Neural cell (in vitro differentiated cells): ENCODE measurements around the gene FBRS.

Source experiments
- EP300 ChIP-seq: fragments of 450-650 bp; conservative IDR thresholded peaks from 2 replicates; pipeline ENCODE4 v1.6.1; 2014; ENCODE audit warnings: antibody characterized with exemption, mild to moderate bottlenecking, moderate library complexity; ENCODE audit not compliant: poor library complexity, severe bottlenecking
- EZH2 ChIP-seq: fragments of 200-600, 300-800 bp; shearing (Covaris generic), sonication (generic); IDR thresholded peaks from 2 replicates; pipeline ENCODE4 v1.6.1; 2014; ENCODE audit warnings: antibody characterized with exemption, low read length, borderline replicate concordance, mild to moderate bottlenecking; ENCODE audit not compliant: insufficient read depth, poor library complexity, severe bottlenecking
- MXI1 ChIP-seq: fragments of 450-650 bp; conservative IDR thresholded peaks from 2 replicates; pipeline ENCODE4 v1.6.1; 2014; ENCODE audit warnings: antibody characterized with exemption, mild to moderate bottlenecking; ENCODE audit not compliant: poor library complexity, severe bottlenecking
- POLR2AphosphoS5 ChIP-seq: IDR thresholded peaks from 2 replicates; pipeline ENCODE4 v1.6.1; 2012
- RAD21 ChIP-seq: fragments of 450-650 bp; conservative IDR thresholded peaks from 2 replicates; pipeline ENCODE4 v1.6.1; 2014; ENCODE audit warnings: antibody characterized with exemption, mild to moderate bottlenecking, moderate library complexity
- SMC3 ChIP-seq: fragments of 450-650 bp; conservative IDR thresholded peaks from 2 replicates; pipeline ENCODE4 v1.6.1; 2014; ENCODE audit warnings: antibody characterized with exemption, mild to moderate bottlenecking, moderate library complexity; ENCODE audit not compliant: poor library complexity
- TAF1 ChIP-seq: IDR thresholded peaks from 2 replicates; pipeline ENCODE4 v1.6.1; 2012; ENCODE audit warnings: low read depth
- TF ChIP-seq, protein P1 (sequence below): fragments of 450-650 bp; IDR thresholded peaks from 2 replicates; pipeline ENCODE4 v1.5.1; 2014; ENCODE audit warnings: antibody characterized with exemption, mild to moderate bottlenecking, moderate library complexity; ENCODE audit not compliant: poor library complexity, severe bottlenecking
- TF ChIP-seq, protein P2 (sequence below): IDR thresholded peaks from 2 replicates; pipeline ENCODE4 v1.6.1; 2012; ENCODE audit warnings: borderline replicate concordance

DNA sequence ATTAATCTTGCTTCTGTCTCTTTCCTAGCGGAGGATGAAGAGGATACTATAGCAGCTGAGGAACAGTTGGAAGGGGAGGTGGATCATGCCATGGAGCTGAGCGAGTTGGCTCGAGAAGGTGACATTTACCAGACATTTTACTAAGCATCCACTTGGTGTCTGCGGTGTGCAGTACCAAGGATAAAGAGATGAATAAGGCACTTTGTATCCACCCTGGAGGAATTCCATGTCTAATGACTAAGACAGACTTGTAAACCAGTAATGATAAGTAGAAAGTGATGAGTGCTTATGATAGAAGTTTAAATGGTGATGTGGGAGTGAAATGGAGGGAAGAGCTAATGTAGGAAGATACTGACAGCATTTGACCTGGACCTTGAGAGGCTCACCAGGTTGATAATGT is 52.7 kb downstream of the FBRS start:
- TF ChIP-seq, protein P1, sequence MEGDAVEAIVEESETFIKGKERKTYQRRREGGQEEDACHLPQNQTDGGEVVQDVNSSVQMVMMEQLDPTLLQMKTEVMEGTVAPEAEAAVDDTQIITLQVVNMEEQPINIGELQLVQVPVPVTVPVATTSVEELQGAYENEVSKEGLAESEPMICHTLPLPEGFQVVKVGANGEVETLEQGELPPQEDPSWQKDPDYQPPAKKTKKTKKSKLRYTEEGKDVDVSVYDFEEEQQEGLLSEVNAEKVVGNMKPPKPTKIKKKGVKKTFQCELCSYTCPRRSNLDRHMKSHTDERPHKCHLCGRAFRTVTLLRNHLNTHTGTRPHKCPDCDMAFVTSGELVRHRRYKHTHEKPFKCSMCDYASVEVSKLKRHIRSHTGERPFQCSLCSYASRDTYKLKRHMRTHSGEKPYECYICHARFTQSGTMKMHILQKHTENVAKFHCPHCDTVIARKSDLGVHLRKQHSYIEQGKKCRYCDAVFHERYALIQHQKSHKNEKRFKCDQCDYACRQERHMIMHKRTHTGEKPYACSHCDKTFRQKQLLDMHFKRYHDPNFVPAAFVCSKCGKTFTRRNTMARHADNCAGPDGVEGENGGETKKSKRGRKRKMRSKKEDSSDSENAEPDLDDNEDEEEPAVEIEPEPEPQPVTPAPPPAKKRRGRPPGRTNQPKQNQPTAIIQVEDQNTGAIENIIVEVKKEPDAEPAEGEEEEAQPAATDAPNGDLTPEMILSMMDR, result no peak
- TF ChIP-seq EZH2 (no peak), POLR2AphosphoS5 (no peak), TAF1 (no peak), EP300 (no peak), RAD21 (no peak), MXI1 (no peak), SMC3 (no peak)
- TF ChIP-seq, protein P2, sequence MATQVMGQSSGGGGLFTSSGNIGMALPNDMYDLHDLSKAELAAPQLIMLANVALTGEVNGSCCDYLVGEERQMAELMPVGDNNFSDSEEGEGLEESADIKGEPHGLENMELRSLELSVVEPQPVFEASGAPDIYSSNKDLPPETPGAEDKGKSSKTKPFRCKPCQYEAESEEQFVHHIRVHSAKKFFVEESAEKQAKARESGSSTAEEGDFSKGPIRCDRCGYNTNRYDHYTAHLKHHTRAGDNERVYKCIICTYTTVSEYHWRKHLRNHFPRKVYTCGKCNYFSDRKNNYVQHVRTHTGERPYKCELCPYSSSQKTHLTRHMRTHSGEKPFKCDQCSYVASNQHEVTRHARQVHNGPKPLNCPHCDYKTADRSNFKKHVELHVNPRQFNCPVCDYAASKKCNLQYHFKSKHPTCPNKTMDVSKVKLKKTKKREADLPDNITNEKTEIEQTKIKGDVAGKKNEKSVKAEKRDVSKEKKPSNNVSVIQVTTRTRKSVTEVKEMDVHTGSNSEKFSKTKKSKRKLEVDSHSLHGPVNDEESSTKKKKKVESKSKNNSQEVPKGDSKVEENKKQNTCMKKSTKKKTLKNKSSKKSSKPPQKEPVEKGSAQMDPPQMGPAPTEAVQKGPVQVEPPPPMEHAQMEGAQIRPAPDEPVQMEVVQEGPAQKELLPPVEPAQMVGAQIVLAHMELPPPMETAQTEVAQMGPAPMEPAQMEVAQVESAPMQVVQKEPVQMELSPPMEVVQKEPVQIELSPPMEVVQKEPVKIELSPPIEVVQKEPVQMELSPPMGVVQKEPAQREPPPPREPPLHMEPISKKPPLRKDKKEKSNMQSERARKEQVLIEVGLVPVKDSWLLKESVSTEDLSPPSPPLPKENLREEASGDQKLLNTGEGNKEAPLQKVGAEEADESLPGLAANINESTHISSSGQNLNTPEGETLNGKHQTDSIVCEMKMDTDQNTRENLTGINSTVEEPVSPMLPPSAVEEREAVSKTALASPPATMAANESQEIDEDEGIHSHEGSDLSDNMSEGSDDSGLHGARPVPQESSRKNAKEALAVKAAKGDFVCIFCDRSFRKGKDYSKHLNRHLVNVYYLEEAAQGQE, result no peak
